NT2/D1 (cell line): ENCODE measurements around the gene TNFAIP6.

Source experiments
- DNase-seq: peaks from one replicate; pipeline ENCODE4 v3.0.0-alpha.2; 2011; ENCODE audit warnings: low read depth, low spot score
- H3K27me3 ChIP-seq: 2 replicates; pipeline ENCODE4 v1.6.0; 2011; ENCODE audit warnings: mild to moderate bottlenecking; ENCODE audit not compliant: insufficient read length, insufficient read depth
- H3K36me3 ChIP-seq: 2 replicates; pipeline ENCODE4 v1.6.1; 2011; ENCODE audit warnings: mild to moderate bottlenecking, low read length, mixed read lengths; ENCODE audit not compliant: insufficient read depth, insufficient read length
- H3K4me1 ChIP-seq: 2 replicates; pipeline ENCODE4 v1.5.1; 2011; ENCODE audit not compliant: insufficient read depth, insufficient read length
- H3K4me3 ChIP-seq: 2 replicates; pipeline ENCODE4 v1.5.1; 2011; ENCODE audit warnings: low read depth; ENCODE audit not compliant: insufficient read length
- H3K9ac ChIP-seq: 2 replicates; pipeline ENCODE4 v1.6.0; 2011; ENCODE audit warnings: low read depth; ENCODE audit not compliant: insufficient read length
- H3K9me3 ChIP-seq: 2 replicates; pipeline ENCODE4 v1.5.1; 2011; ENCODE audit warnings: mild to moderate bottlenecking, low read length; ENCODE audit not compliant: insufficient read depth
- SUZ12 ChIP-seq: IDR thresholded peaks from 2 replicates; pipeline ENCODE4 v1.6.1; 2011; ENCODE audit not compliant: insufficient read length, insufficient read depth; ENCODE audit errors: extremely low read depth
- YY1 ChIP-seq: IDR thresholded peaks from 2 replicates; pipeline ENCODE4 v1.6.1; 2011; ENCODE audit not compliant: insufficient read length, insufficient read depth
- ZNF274 ChIP-seq: IDR thresholded peaks from 2 replicates; pipeline ENCODE4 v1.6.1; 2011; ENCODE audit warnings: mild to moderate bottlenecking, low read depth, low read length

Gene TNFAIP6

GRCh38 chr2:151388011-151388410 lies 30.6 kb downstream of the TNFAIP6 start:
- Histone ChIP-seq H3K4me3 (no peak overlapping the region), H3K9me3 (no peaks in the 10 kb centered on the region), H3K27me3 (no peaks in the 10 kb centered on the region), H3K36me3 (no peaks in the 10 kb centered on the region), H3K4me1 (no peaks in the 10 kb centered on the region), H3K9ac (no peak overlapping the region)
- no peak for DNase-seq
- TF ChIP-seq ZNF274 (no peak), SUZ12 (no peak), YY1 (no peak)

GRCh38 chr2:151391436-151391835 lies 34.0 kb downstream of the TNFAIP6 start:
- TF ChIP-seq YY1: no peak
- TF ChIP-seq ZNF274: no peak
- TF ChIP-seq SUZ12: no peak
- Histone ChIP-seq H3K9me3 (no peaks in the 10 kb centered on the region), H3K4me1 (no peaks in the 10 kb centered on the region), H3K4me3 (no peak overlapping the region), H3K36me3 (no peaks in the 10 kb centered on the region), H3K9ac (no peak overlapping the region), H3K27me3 (no peaks in the 10 kb centered on the region)
- no peak for DNase-seq

- H3K4me3 ChIP-seq: no peak overlapping the region
- H3K9me3 ChIP-seq: no peaks in the 10 kb centered on the region
- no peak overlapping the region for H3K9ac ChIP-seq
- no peaks in the 10 kb centered on the region for H3K4me1 ChIP-seq
- DNase-seq: no peak
- no peaks in the 10 kb centered on the region for H3K36me3 ChIP-seq
- H3K27me3 ChIP-seq: no peaks in the 10 kb centered on the region
- TF ChIP-seq YY1 (no peak), ZNF274 (no peak), SUZ12 (no peak)
Observed at GRCh38 chr2:151394509-151394908, 37.1 kb downstream of the TNFAIP6 start.

- no peak for DNase-seq
- H3K36me3 ChIP-seq: no peaks in the 10 kb centered on the region
- no peak overlapping the region for H3K9ac ChIP-seq
- no peak for TF ChIP-seq ZNF274
- no peak for TF ChIP-seq YY1
- no peak for TF ChIP-seq SUZ12
- H3K9me3 ChIP-seq: no peaks in the 10 kb centered on the region
- H3K27me3 ChIP-seq: no peaks in the 10 kb centered on the region
- H3K4me3 ChIP-seq: no peak overlapping the region
- H3K4me1 ChIP-seq: no peaks in the 10 kb centered on the region
Observed at GRCh38 chr2:151395509-151396374, 38.4 kb downstream of the TNFAIP6 start.

- no peak for TF ChIP-seq YY1
- TF ChIP-seq SUZ12: no peak
- no peak for TF ChIP-seq ZNF274
- H3K4me3 ChIP-seq: no peak overlapping the region
Observed at GRCh38 chr2:151399981-151400380, 42.6 kb downstream of the TNFAIP6 start.

GRCh38 chr2:151401149-151401548 lies 43.8 kb downstream of the TNFAIP6 start:
- no peaks in the 10 kb centered on the region for H3K4me1 ChIP-seq
- H3K9me3 ChIP-seq: no peaks in the 10 kb centered on the region
- no peak overlapping the region for H3K4me3 ChIP-seq
- no peak overlapping the region for H3K9ac ChIP-seq
- no peak for DNase-seq
- H3K36me3 ChIP-seq: no peaks in the 10 kb centered on the region
- H3K27me3 ChIP-seq: no peaks in the 10 kb centered on the region
- TF ChIP-seq ZNF274 (no peak), YY1 (no peak), SUZ12 (no peak)

More at GRCh38 chr2:151399981-151400380, 42.6 kb downstream of the TNFAIP6 start:
- H3K4me1 ChIP-seq: no peaks in the 10 kb centered on the region
- H3K9ac ChIP-seq: no peak overlapping the region
- no peaks in the 10 kb centered on the region for H3K9me3 ChIP-seq
- H3K27me3 ChIP-seq: no peaks in the 10 kb centered on the region
- DNase-seq: no peak
- no peaks in the 10 kb centered on the region for H3K36me3 ChIP-seq

- Histone ChIP-seq H3K9ac (no peak overlapping the region), H3K36me3 (no peaks in the 10 kb centered on the region), H3K4me3 (no peak overlapping the region), H3K9me3 (no peaks in the 10 kb centered on the region), H3K4me1 (peaks cover 3% of the 10 kb centered on the region), H3K27me3 (no peaks in the 10 kb centered on the region)
- TF ChIP-seq SUZ12 (no peak), YY1 (no peak), ZNF274 (no peak)
- no peak for DNase-seq
Observed at GRCh38 chr2:151403914-151404313, 46.5 kb downstream of the TNFAIP6 start.

GRCh38 chr2:151405376-151405775 lies 48.0 kb downstream of the TNFAIP6 start:
- Histone ChIP-seq H3K9ac (no peak overlapping the region), H3K4me1 (peaks cover 3% of the 10 kb centered on the region), H3K36me3 (no peaks in the 10 kb centered on the region), H3K27me3 (no peaks in the 10 kb centered on the region), H3K4me3 (no peak overlapping the region), H3K9me3 (no peaks in the 10 kb centered on the region)
- TF ChIP-seq ZNF274 (no peak), YY1 (no peak), SUZ12 (no peak)
- DNase-seq: no peak
